Stimulated activated CD8-positive, alpha-beta memory T cell treated with anti-CD3 and anti-CD28 coated beads, Interleukin-7, amount 100 ng/mL, for 1 hour (primary cell): ENCODE measurements around the gene CLCNKB.
A peak's percentile ranks its signal among the peaks of the same experiment; 100 is the strongest.
"Not testable (repeated sequence)": the region's sequence is repeated elsewhere in the genome, so short reads cannot be mapped to it uniquely, and the experiment has no call there.

Experiments
- DNase-seq, 2 donors: peaks; one replicate each; pipeline ENCODE4 v3.0.0-alpha.2; 2020; ENCODE audit warnings: low read depth in 2 of 2

CLCNKB gene

DNA sequence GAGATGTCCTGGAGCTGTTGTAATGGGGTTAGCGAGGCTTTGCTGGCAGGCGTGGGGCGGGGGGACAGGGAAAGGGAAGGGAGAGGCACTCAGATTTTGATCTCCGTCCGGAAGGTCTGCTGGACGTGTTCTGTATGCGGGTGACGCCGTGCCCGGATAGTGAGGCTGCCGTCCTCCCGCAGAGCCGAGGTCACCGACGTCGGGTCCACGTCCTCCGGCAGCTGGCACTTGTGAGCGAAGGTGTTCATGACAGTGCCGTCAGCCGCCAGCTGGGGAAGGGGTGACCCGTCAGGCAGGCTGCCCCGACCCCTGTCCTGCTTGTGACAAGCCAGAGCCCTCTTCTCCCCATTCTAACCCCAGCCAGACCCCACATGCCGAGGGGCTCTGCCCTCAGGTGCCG is 28.1 kb upstream of the CLCNKB start:
- DNase-seq = no peak

DNA sequence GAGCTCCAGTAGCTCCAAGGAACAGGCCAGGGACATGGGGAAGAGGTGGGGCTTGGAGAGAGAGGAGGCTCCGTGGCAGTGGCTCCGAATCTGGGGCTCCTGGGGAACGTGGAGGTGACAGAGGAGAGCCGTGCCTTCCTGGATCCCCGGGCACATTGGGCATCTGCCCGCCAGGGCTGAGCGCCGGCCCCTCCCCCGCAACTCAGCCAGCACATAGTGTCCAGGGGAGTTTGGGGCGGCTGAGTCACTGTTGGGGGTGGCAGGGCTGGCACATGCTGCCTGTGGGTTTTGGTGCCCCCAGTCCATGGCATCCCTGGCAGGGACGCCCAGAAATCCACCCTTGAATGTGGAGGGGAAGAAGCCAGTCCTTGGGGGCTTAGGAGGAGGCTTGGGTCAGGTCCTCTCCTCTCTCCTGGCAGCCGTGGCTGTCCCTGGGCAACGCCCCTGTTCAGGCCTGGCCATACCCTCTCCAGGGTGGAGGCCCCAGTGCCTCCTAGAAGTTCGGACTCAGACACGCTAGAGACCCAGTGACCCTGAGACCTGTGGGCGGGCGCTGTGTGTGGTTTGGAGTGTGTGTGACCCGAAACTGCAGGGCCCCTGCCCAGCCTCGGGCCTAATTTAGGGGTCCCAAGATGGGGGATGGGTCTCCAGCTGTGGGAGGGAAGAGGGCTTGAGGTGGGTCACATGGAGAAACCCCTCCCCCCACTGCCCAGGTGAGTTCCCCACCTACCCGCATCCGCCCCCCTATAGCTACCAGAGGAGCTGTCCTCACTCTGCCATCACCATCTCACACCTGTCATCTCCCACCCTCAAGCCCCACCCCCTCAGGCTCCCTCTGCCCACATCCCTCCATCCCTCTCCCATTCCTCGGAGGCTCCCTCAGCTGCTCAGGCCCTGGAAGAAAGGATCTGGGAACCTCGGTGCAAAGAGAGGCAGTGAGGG is 27.4 kb upstream of the CLCNKB start:
- no peak for DNase-seq

DNA sequence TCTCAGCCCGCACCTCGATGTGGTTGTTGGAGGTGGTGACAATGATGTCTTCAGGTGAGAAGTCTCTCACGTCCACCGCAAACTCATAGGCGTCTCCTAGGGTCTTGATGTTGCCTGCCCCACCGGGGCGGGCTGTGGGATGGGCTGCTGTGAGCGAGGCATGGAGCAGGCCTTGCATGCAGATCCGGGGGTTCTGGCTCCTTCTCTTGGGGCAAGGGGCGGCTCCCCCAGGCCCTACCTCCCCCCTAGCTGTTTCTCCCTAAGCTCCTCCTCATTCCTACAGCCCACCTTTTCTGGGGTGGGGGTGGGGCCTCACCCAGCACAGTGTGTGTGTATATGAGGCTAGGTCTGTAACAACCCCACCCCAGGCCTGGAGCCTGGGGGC is 26.5 kb upstream of the CLCNKB start:
- DNase-seq = no peak

DNA sequence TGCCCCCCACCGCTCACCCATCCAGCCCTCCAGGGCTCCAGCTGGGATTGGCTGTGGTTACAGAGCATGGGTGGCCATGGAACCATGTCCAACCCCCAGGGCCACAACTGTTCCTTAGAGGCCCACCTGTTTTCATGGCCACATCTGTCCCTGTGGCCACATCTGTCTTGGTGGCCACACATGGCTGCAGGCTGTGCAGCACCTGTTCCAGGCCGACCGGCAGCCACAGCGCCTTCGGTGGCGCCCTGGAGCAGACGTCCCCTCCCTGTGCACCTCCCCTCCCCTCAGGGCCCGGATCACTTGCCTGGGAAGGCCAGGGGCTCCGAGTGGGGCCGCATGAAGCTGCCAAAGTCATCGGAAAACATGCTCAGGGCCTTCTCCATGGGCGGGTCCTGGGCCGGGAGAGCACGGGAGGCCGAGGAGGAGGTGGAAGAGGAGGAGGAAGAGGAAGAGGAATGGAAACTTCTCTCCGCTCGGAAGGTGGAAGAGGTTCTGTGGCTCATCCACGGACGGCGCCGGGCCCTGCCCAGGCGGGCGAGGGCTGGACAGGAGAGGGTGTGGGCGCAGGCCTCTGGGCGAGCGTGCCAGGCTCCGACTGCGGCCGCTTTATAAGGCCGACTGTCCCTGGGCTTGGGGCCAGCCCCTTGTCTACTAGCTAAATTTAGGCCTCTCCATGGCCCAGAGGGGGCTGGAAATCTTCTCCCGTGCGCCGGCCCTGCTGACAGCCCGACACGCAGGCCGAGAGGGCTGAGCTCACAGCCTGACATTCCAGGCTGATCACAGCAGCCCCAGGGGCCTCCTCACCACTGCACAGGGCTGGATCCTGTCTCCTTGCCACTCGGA is 25.9 kb upstream of the CLCNKB start, which contains the start of gene HSPB7:
Gene HSPB7, minus strand, starts transcription at position 583 of the 843 bp plus-strand sequence. Its CDS starts 80 bp downstream, at position 503.
- no peak for DNase-seq

DNA sequence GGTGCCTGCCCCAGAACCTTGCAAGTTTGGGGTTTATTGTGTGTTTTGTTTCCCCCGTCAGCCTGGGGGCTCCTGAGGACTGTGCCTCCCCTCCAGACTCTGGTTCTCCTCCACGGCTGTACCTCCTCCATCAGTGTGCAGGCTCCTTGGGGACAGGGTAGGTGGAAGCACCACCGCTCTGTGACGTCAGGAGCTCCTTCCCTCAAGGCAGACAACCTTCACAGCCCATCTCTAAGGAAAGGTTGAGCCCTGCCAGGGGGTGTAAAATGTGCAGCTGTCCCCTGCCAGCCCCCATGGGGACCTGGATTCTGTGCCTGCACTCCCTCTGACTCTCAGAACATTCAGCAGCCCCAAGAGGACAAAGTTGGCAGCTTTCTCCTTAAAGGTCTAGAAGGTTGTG is 25.3 kb upstream of the CLCNKB start:
- DNase-seq = no peak

DNA sequence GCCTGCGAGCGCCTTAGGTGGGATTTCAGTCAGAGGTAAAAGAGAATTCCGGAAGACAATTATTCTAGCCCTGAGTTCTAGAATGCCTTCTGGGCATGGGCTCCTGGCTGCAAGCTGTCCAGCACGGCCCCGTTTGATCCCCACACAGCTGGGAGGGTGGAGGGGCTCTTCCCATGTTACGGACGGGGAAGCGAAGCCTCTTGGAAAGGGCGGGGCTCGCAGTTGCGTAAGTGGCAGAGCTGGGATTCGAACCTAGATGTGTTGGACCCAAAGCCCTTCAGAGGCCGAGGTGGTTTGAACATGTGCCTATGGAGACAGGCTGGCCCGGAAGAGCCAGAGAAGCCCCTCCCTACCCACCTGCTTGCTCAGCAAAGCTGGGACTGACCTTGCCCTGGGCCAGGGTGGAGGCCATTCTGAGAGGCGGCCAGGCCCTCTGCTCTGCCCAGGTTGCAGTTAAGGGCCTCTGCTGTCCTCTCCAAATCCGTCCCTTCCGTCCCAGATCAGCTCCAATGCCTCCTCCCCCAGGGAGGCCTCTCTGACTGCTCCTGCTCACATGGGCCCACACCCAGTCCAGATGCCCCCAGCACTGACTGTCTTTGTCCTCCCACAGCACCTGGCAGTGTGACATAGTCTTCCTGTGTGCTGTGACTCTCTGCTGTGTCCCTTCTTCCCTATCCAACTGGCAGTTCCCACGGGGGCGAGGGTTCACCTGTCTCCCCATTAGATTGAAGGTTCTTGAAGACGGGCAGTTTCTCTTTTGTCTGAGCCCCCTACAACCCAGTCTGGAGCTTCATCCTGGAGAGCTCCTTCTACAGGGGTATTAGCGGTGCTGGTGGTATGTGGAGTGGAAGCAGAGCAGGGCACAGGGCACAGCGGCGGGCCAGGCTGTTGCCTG is 24.6 kb upstream of the CLCNKB start:
- DNase-seq = no peak

DNA sequence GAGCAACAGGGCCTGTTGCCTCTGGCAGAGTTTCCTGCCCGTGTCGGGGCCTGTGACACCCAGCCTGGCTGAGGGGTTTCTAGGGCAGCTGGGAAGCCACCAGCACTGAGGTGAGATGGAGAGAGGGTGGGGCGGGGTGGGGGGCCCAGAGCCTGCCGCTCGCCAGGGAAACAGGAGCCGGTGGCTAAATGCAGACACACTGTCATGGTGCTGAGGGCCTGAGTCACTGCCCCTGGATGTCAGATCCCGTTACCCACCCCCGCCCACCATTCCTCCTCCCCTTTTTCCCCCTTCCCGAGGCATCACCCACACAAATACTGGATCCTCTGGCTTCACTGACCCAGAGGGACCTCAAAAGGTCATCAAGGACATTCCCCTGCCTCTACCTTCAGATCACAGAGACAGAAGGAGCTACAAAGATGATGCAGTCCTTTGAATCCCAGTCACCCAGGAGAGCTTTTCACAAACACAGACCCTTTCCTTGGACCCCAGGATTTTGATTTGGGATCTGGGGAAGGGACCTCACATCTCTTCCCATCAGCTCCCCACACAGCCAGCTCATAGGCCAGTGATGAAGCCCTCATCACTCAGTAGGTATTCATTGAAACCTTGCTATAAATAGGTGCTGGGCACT is 23.8 kb upstream of the CLCNKB start:
- DNase-seq = no peak

DNA sequence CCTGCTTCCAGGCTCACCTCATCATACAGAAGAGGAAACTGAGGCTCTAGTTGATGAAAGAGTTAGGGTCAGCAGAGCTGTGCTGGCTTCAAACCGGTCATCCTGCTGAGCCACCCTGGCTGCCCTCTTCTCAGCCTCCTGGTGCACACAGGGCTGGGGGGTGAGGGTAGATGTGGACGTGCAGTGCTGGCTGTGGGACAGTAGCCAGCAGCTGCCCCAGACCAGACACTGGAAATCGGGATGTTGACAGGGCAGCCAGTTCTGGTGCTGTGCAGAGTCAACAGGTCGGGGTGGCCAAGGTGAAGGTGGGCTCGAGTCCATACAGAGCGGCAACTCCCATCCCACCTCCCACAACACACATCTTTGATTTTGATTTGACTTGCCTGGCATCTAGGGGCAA is 23.3 kb upstream of the CLCNKB start:
- no peak for DNase-seq

DNA sequence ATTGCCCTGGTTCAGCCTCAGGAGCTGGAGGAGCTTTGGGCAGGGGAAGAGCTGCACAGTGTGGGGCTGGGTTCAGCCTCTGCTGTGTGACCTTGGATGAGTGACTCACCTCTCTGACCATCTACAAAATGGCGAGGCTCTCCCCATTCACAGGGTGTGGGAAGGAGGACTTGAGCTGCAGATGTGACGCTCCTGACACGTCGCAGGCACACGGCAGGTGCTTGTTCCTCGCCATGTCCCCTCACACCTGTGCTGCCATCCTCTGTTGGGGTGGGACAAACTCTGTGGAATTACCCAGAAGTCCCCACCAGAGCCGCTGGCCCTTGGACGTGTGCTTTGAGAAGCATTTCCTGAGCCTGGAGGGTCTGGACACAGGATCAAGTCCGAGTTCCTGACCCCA is 22.7 kb upstream of the CLCNKB start:
- DNase-seq = not testable (repeated sequence)

DNA sequence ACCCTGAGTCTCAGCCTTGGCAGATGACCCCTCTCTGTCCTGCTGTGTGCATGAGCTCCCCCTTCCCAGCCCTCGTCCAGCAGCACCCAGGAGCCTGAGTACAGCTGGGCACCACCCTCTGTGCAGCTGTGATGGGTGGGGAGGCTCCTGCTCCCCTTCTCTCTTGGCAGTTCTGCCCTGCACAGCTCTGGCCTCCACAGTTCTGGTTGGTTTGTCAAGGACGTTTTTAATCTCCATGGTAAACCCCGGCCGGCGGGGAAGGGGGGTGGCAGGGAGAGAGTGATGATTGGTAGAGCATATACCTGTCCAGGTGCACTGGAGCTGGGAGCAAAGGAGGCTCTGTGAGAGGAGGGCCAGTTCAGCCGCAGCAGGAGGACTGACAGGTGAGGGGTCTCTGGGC is 21.9 kb upstream of the CLCNKB start, which contains the start of gene CLCNKA:
Gene CLCNKA, plus strand, starts transcription at position 356 of the 400 bp plus-strand sequence. CDS start 584 bp downstream, outside the sequence.
- no peak for DNase-seq

DNA sequence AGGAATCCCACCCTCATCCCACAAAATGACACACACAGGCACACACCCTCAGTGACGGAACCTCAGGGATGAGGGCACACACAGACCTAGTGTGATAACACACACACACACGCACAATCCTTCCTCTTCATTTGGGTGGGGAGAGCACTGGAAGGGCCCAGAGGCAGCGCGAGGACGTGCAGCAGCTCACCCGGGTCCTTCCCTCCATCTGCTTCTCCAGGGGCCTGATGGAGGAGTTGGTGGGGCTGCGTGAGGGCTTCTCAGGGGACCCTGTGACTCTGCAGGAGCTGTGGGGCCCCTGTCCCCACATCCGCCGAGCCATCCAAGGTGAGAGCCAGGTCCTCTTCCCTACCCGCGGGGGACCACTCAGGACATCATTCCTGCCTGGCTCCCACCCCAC is 21.2 kb upstream of the CLCNKB start:
- DNase-seq = no peak

DNA sequence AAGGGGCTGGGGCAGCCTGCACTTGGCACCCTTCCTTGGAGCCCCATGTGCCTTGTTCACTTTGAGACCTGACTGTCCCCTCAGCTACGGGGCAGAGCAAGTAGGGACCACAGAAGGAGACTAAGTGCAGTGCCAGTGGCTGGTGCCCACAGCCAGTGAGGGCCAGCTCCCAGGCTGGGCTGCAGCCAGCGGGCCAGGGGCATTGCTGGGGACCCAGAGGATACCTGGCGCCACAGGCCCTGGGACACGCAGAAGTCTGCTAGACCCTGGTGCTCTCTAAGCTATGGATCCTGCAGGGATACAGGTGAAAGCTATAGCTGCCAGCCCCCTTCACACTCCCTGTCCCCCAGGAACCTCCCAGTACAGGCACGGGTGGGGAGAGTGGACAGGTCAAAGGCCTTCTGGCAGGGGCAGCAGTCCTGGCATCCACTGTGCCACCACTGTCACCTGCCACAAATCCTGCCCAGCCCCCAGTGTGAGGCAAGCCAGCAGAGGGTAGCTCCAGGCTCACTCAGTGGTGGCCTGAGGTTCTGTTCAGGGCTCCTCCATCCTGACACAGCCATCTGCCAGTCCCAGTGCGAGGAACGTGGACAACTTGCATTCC is 20.4 kb upstream of the CLCNKB start:
- no peak for DNase-seq

DNA sequence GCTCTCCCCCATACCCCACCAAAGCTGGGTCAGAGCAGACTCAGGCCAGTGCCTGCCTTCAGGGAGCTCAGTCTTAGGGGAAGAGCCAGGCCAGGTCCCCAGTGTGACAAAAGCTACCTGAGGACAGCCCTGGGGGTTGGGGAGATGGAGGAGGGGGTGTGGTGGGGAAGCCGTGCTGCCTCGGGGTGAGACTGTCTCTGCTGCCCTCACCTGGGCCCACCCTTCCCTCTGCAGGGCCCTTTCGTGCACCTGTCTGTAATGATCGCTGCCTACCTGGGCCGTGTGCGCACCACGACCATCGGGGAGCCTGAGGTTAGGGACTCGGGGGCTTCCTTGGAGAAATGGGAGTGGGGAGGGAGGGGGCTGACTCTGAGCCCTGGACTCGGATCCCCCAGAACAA is 17.3 kb upstream of the CLCNKB start:
- DNase-seq = not testable (repeated sequence)

DNA sequence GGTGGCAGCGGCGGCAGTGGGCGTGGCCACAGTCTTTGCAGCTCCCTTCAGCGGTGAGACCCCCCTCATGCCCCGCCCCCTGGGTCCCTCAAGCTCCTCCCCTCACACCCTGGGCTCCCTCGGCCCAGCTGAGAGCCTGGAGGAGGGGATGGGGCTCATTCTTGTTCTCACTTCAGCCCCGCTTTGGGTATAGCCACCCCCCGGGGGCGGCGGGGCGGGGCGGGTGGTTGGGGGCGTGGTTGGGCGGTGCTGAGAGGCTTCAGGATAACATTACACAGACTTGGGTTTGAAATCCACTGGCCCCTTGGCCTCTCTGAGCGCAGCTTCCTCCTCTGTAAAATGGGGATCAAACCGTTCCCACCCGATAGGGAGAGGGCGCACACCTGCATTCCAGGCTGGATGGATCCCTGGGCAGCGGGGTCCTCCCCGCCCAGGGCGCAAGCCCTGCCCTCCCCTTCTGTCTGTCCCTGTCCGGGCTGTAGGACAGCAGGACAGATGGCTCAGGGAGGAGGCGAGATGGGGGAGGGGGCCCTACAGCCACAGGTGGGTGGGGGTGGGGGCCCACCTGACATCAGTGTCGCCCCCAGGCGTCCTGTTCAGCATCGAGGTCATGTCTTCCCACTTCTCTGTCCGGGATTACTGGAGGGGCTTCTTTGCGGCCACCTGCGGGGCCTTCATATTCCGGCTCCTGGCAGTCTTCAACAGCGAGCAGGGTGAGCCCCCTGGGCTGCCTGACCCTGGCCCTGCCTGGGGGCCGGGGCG is 16.7 kb upstream of the CLCNKB start:
- peak in 1 of 2 donors; percentile 9 for DNase-seq

DNA sequence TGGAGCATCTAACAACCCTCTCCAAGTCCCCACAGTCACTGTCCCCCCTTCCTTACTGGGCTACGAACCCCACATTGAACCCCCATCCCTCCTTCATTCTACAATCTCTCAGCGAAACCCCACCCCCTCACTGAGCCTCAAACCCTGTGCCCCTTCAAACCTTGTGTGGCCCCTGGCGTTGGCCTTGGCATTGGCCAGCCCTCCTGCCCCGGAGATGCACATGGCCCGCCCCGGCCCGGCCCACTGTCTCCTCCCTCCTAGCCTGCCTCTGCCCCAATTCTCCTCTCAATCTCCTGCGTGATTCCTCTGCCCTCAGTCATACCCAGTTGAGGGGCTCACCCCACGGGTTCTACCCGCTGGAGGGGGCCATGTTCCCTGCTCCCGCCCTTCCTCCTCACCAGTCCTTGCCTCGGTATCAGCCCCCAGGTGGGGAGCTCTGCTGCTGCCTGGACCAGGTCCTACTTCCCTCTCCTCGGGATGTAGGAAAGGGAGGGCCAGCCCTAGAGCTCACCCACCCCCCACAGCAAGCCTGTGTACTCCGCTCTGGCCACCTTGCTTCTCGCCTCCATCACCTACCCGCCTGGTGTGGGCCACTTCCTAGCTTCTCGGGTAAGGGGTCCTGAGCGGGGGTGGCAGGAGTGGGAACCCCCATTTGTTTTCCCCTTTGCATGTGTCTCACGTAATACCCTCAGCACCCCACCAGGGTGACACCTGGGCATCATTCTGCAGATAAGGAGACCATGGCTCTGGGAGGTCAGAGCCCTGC is 15.2 kb upstream of the CLCNKB start:
- no peak for DNase-seq

DNA sequence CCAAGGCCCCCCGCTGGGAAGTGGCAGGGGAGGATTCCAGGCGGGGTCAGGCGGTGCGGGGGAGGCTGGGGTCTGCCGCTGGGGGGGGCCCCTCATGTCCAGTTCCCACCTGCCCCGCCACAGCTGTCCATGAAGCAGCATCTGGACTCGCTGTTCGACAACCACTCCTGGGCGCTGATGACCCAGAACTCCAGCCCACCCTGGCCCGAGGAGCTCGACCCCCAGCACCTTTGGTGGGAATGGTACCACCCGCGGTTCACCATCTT is 14.6 kb upstream of the CLCNKB start:
- DNase-seq = not testable (repeated sequence)

DNA sequence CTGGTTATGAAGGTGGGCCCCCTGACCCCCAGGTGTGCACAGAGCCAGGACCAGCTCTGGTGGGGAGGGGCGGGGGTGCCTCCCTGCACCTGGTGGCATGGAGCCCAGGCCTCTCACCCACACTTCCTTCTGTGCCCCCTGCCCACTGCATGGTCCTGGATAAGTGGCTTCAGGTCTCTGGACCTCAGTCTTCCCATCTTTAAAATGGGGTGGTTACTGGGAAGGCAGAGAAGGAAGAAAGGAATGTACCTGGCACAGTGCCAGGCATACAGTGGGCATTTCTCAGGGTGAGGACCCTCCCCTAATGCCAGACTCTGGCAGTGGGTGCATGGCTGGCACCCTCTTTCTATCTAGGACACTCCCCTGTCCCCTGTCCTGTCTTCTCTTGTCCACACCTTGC is 14.3 kb upstream of the CLCNKB start:
- DNase-seq = no peak

DNA sequence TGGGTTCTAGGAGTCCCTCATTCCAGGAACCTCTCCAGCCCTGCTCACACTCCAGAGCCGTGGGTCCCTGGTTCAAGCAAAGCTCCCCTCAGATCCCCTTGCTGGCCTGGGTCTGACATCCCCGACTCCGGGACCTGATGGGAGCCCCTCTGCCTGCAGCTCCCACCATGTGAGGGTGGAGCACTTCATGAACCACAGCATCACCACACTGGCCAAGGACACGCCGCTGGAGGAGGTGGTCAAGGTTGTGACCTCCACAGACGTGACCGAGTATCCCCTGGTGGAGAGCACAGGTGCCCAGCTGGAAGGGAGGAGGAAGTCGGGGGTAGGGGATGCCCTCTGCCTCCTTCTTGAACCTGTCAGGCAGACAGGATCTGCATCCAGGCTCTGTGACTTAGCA is 12.0 kb upstream of the CLCNKB start:
- no peak for DNase-seq

DNA sequence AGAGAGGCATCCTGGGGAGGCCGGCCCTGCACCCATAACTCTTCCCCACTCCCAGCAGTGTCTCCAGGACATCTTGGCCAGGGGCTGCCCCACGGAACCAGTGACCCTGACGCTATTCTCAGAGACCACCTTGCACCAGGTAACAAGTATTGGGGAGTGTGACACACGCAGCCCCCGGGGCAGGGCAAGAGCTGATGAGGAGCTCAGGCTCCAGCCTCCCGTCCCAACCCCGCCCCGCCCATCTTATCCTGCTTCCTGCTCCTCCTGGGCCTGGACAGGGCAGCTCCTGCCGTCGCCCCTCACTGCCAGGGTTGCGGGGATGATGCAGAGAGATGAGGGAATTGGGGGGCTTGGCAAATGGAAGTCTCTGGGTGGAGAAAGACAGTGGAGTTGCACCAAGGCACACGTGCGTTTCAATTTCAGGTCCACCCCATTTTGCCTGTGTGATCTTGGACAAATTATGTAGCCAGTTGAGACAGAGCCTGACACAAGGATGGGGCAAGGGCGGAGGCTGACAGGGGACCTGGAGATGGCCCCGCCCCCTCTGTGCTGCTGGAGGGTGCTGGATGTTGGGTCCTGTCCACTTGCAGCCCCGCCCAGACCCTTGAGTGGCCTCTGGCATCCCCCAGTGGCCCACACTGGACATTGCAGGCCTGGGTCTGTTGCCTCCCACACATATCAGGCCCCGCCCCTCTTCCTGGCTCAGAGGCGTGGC is 11.0 kb upstream of the CLCNKB start:
- no peak for DNase-seq
